ENCODE data around the gene ART4.

The ART4 gene

GRCh38 chr12:14776236-14776961 lies 66.9 kb downstream of the ART4 start:
- H4K20me1 ChIP-seq (ENCODE audit: insufficient read depth, low read length) = no peaks in the 10 kb centered on the region
- no peaks in the 10 kb centered on the region for H3K36me3 ChIP-seq (replicated peaks; ENCODE audit: low read depth, low read length)
- no peak overlapping the region for H2AFZ ChIP-seq (ENCODE audit: low read depth, low read length)
- H3K4me3 ChIP-seq (ENCODE audit: low read length) = no peak overlapping the region
- H3K27me3 ChIP-seq (ENCODE audit: low read depth, low read length) = no peaks in the 10 kb centered on the region
- no peak overlapping the region for H3K9ac ChIP-seq (ENCODE audit: low read length)
- TF ChIP-seq CTCF (IDR thresholded peaks at IDR 0.05; ENCODE audit: low read depth, low read length) (peak; percentile 48), EZH2phosphoT487 (IDR thresholded peaks at IDR 0.05; ENCODE audit: low read depth) (no peak)
- no peak overlapping the region for H3K4me2 ChIP-seq (ENCODE audit: low read length)
- no peaks in the 10 kb centered on the region for H3K9me3 ChIP-seq (ENCODE audit: insufficient read depth, low read length)
- H3K79me2 ChIP-seq (ENCODE audit: low read length) = peaks cover 5% of the 10 kb centered on the region; the same call in 1 of the 2 replicates
- no peak overlapping the region for H3K27ac ChIP-seq (ENCODE audit: low read length)
- peaks cover 29% of the 10 kb centered on the region for H3K4me1 ChIP-seq (ENCODE audit: low read length)

DNA sequence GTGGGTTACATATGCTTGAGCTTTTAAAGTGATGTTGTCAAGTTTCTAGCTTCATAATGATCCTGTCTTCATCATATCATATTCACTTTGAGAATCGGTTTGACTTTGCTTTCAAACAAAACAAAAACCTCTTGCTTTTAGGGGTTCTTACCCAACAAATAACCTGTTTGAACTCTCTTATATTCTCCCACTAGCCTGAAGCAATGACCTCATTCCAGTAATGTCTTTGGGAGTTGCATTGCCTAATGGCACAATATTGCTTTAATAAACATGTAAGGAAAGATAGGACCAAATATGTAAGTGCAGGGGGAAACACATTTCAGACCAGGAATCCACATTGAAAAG lies 67.7 kb downstream of the ART4 start:
- Histone ChIP-seq H4K20me1 (ENCODE audit: insufficient read depth, low read length) (no peaks in the 10 kb centered on the region), H3K4me3 (ENCODE audit: low read length) (peak overlapping the region; percentile 87), H3K4me1 (ENCODE audit: low read length) (peaks cover 32% of the 10 kb centered on the region), H3K36me3 (replicated peaks; ENCODE audit: low read depth, low read length) (no peaks in the 10 kb centered on the region), H3K27me3 (ENCODE audit: low read depth, low read length) (no peaks in the 10 kb centered on the region), H3K27ac (ENCODE audit: low read length) (no peak overlapping the region), H3K9ac (ENCODE audit: low read length) (peak overlapping the region; percentile 80), H3K9me3 (ENCODE audit: insufficient read depth, low read length) (no peaks in the 10 kb centered on the region), H3K4me2 (ENCODE audit: low read length) (peak overlapping the region; percentile 89), H2AFZ (ENCODE audit: low read depth, low read length) (no peak overlapping the region), H3K79me2 (ENCODE audit: low read length) (peaks cover 8% of the 10 kb centered on the region)
- TF ChIP-seq EZH2phosphoT487 (IDR thresholded peaks at IDR 0.05; ENCODE audit: low read depth) (no peak), CTCF (IDR thresholded peaks at IDR 0.05; ENCODE audit: low read depth, low read length) (no peak)

Data from OCI-LY3 (cell line).